HG02610 (cell line): ENCODE data around the gene KCNJ1.

Experiments used
- ATAC-seq: cut with Tn5 transposase; IDR thresholded peaks from one replicate; pipeline ENCODE4 v1.9.1; 2021; ENCODE audit warnings: mild to moderate bottlenecking, moderate library complexity; ENCODE audit not compliant: unreplicated experiment

KCNJ1 gene

DNA sequence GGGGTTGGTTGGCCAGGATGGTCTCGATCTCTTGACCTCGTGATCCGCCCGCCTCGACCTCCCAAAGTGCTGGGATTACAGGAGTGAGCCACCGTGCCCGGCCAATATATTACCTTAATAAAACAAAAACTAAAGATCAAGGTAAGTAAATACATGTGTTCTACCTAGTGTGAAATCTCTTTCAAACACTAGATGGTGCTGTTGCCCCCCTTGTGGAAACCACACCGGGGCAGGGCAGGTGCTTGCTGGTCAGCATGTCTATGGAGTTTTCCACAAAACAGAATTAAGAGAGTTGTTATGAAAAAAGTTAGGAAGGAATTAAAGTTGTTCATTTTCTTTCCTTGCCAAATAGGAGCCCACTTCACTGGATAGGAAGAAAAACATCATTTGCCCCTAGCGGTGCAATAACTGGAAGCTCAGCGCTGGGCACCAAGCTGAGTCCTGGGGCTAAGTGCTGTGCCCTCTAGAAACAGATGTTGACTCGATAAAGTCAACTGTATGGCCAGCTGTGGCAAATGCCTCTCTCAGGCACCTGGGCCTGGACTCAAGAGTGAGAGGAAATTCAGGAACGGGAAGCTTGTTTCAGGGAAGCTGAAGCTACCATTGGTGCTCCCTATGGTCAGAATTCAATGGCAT lies 17.7 kb upstream of the KCNJ1 start:
- ATAC-seq: peak; percentile 81

GRCh38 chr11:128884054-128884453 lies 17.0 kb upstream of the KCNJ1 start:
- no peak for ATAC-seq

DNA sequence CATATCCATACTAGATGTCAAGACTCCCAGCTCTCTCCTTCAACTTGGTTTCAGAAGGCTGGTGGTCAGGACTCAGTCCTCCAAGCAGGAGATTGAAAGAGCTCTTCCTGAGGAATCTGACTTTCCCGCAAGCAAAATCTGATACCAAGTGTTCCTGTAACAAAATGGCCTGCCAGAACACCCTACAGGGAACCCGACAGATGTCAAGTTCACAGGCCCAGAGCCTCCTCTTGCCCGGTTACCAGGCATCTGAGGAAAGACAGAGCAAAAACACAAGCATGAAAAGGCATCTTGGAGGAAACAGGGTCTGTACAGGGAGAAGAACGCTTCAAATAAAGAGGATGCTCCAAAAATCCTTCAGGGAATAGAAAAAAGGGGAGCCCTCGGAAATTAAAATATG lies 15.4 kb upstream of the KCNJ1 start:
- no peak for ATAC-seq

- ATAC-seq: no peak
These were observed 14.1 kb upstream of the KCNJ1 start for GRCh38 chr11:128881221-128881620.

DNA sequence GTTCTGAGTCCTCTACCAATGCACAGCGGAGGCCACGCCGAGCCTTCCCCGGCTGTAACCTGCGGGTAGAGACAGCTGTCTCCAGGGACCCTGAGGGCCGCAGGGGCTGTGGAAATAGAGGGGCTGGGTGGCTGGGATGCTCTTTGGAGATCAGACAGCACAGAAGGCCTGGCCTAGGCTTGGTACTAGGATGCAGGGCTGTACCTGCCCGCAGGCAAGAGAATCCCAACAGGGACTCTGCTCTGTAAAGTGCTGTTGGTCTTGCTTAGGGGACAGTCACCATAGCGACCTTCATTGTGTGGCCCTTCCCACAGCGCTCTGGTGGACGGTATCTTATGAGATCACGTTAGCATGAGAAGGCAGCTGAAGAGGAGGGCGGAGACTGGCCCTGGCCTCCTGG lies 12.7 kb upstream of the KCNJ1 start:
- ATAC-seq: no peak

- no peak for ATAC-seq
These were observed 11.4 kb upstream of the KCNJ1 start for GRCh38 chr11:128878455-128878854.

- no peak for ATAC-seq
These were observed 10.6 kb upstream of the KCNJ1 start for GRCh38 chr11:128877726-128878125.

GRCh38 chr11:128876133-128876650 lies 9.1 kb upstream of the KCNJ1 start:
- ATAC-seq: no peak

DNA sequence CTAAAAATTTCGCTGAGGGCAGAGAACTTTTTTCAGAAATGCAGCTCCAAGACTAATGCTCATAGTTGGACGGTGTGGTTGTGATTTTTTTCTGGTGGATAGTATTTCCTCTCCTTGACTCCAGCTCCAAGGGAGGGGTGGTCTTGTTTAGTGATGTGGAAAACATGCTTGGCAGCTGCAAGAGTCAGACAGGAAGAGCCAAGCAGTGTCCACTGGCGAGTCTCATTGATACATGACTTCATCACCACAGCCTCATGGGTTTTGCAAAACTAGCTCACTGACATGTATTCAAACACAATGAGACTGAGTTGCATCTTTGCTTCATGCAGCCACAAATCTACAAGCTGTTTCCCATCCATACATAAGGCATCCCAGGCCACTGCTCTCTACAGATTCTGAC lies 7.3 kb upstream of the KCNJ1 start:
- ATAC-seq: no peak

GRCh38 chr11:128872594-128872993 lies 5.5 kb upstream of the KCNJ1 start:
- ATAC-seq: no peak

DNA sequence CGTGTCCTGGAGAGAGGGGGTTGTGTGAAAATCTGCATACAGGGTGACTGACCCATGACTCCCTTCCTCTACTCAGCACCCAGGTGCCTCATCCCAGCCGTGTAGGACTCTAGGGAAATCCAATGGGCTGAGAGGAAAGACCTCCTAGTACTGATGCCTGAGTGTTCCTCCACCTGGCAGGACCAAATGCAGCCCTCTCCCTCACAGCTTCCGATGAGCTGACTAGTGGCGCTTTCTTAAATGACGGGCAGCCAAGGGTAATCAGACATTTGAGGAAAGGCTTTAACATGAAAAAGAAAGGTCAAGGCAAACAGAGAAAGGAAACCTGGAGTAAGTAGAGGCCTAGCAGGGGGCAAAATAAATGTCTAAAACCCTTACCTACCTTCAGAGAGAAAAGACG lies 5.0 kb upstream of the KCNJ1 start:
- ATAC-seq: no peak

- no peak for ATAC-seq
These were observed 4.1 kb upstream of the KCNJ1 start for GRCh38 chr11:128871168-128871610.

DNA sequence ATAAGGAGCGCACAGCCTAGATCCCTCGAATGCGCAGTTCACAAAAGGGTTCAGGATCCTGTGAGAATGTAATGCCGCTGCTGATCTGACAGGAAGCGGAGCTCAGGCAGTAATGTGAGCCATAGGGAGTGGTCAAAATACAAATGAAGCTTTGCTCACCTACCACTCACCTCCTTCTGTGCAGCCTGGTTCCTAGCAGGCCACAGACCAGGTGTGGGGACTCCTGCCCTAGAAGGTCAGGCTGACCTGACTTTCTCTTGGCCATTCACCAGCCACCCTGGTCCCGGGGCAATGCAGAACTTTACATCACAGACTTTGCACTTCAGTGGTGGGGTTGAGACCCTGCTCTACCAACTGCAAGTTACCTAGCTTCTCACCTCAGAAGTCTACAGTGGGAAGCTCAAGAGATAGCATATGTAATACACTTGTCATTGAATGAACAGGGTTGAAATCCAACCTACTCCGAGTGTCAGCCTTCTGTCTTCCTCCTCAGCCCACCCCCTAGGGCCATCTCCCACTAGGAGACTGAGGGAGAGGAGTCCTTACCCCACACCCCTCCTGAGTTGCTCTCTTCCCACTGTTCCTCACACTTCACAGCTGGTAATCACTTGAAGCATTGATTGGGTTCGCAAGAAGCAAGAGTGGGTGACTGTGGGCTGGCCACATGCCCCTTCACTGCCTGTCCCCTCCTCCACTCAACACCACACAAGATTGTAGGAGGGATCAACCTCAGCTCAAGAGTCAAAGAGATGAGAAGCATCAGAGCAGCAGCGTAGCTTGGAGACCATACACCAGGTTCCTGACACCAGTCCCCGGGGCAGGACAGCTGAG lies 2.0 kb upstream of the KCNJ1 start:
- no peak for ATAC-seq

- ATAC-seq: no peak
These were observed 1.6 kb downstream of the KCNJ1 start for GRCh38 chr11:128865490-128865889.

- ATAC-seq: no peak
These were observed 4.0 kb downstream of the KCNJ1 start for GRCh38 chr11:128862908-128863660.

GRCh38 chr11:128862406-128862805 lies 4.7 kb downstream of the KCNJ1 start:
- ATAC-seq: no peak

GRCh38 chr11:128860571-128861361 lies 6.3 kb downstream of the KCNJ1 start:
- no peak for ATAC-seq

DNA sequence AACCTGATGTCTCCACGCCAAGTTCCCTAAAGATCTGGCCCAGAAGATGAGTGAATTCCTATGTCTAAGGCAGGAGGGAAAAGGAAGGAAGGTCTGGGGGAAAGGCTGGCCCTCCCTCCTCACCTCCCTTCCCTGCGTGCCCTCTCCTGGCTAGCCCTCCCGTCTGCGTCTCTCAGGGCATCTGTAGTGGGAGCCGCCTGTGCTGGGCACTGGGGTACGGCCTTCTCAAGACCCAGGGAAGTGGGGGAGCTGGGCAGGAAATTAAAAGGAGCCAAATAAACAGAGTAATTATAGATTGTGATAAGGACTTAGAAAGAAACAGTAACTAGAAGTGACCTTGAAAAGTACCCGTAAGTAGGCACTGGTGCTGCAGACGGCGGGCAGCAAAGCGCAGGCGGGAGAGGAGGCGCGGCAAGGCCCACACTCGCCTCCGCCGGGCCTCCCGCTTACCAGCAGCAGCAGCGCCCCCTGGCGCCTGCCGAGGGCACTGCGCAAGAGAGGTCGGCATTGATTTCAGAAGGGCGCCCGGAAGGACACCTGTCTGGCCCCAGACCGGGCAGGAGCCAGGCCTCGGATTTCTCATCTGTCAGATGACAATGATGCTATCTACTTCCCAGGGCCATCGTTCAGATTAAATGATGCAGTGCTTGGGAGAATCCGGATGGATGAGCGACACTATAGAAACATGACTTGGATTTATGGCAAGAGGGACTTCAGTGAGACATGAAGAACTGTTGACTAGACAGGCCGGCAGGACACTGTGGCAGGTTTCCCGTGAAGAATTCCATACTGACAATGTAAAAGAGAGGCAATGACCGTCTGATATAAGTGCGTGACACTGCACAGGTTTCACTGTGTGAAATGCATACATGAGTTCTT lies 7.3 kb downstream of the KCNJ1 start:
- ATAC-seq: peak; percentile 85

DNA sequence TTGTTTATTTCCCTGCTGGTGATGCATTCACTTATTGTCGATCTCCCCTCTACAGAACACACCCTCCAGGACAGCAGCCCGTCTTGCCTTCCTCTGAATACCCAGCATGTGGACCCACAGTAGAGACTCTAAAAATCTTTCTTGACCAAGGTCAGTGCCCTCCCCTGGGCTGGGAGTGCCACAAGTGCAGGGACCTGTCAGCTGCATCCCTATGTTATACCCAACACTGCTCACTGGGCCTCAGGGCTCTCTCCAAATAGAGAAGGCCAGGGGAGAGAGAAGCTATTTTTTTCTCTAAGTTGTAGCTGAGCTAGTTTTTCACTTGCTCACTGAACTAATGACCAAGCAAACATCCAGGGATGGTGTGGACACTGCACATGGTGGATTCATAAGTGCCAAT lies 9.8 kb downstream of the KCNJ1 start:
- no peak for ATAC-seq

- no peak for ATAC-seq
These were observed 10.9 kb downstream of the KCNJ1 start for GRCh38 chr11:128856241-128856640.
